Uterus (tissue), 2 donors: ENCODE results near the gene ICAM5.

Experiments
- CTCF ChIP-seq, 4 experiments: fragments of 200-600 bp in 2 of 4; fragments of 450-650 bp in 2 of 4; sonication (generic) in 2 of 4; IDR thresholded peaks; one replicate each; pipeline ENCODE4 v1.5.1; 2016 to 2019; ENCODE audit warnings: antibody characterized with exemption in 4 of 4, mild to moderate bottlenecking in 2 of 4, moderate library complexity in 1 of 4
- POLR2A ChIP-seq, 2 donors: fragments of 450-650 bp; IDR thresholded peaks; one replicate each; pipeline ENCODE4 v1.6.1; 2016; ENCODE audit warnings: antibody characterized with exemption in 2 of 2, mild to moderate bottlenecking in 1 of 2, moderate library complexity in 1 of 2

- no peak for TF ChIP-seq CTCF (IDR thresholded peaks at IDR 0.05)
- TF ChIP-seq POLR2A (IDR thresholded peaks at IDR 0.05), result no peak
Observed at GRCh38 chr19:10254244-10254643, 35.5 kb upstream of the ICAM5 start.
